Ascending aorta (tissue), 2 donors: ENCODE measurements around the gene POLK. TPM values are rescaled to one million over a fixed set of nuclear protein-coding genes. Genes with fewer than 3 reads are reported as not detected.

ENCODE experiments used
- DNase-seq, 2 donors: peaks; one replicate each; pipeline ENCODE4 v3.0.0-alpha.2; 2019; ENCODE audit warnings: low spot score in 2 of 2
- H3K27ac ChIP-seq, 2 donors: fragments of 200-600 bp; sonication (generic); one replicate each; pipeline ENCODE4 v1.5.1; 2016 to 2017; ENCODE audit warnings: mild to moderate bottlenecking in 1 of 2
- H3K27me3 ChIP-seq: fragments of 200-600 bp; sonication (generic); one replicate; pipeline ENCODE4 v1.5.1; 2017
- H3K36me3 ChIP-seq, 2 donors: fragments of 200-600 bp; sonication (generic); one replicate each; pipeline ENCODE4 v1.5.1; 2016
- H3K4me1 ChIP-seq, 2 donors: fragments of 200-600 bp; sonication (generic); one replicate each; pipeline ENCODE4 v1.5.1; 2016 to 2017; ENCODE audit warnings: mild to moderate bottlenecking in 1 of 2
- H3K4me3 ChIP-seq, 2 donors: fragments of 200-600 bp; sonication (generic); one replicate each; pipeline ENCODE4 v1.5.1; 2016 to 2017; ENCODE audit warnings: mild to moderate bottlenecking in 1 of 2
- H3K9me3 ChIP-seq, 2 donors: fragments of 200-600 bp; sonication (generic); one replicate each; pipeline ENCODE4 v1.5.1; 2016
- CTCF ChIP-seq, 3 experiments: fragments of 200-600 bp in 2 of 3; fragments of 450-650 bp in 1 of 3; sonication (generic) in 2 of 3; IDR thresholded peaks; one replicate each; pipeline ENCODE4 v1.5.1; 2016 to 2019; ENCODE audit warnings: antibody characterized with exemption in 3 of 3, mild to moderate bottlenecking in 1 of 3, moderate library complexity in 1 of 3
- intact Hi-C: fragments of 100-400 bp; cut with DNase I; formaldehyde crosslinking; loops from one replicate; pipeline ENCODE4 v1.15.1; 2023
- total RNA-seq: library from RNA; depleted of rRNA; stranded (reverse); fragments of >200 nt; gene quantifications from one replicate; pipeline ENCODE4 v1.1.0, GENCODE V29; 2016

POLK gene
- total RNA-seq, 1 donor from 2014 or later, result 19.4 TPM

DNA sequence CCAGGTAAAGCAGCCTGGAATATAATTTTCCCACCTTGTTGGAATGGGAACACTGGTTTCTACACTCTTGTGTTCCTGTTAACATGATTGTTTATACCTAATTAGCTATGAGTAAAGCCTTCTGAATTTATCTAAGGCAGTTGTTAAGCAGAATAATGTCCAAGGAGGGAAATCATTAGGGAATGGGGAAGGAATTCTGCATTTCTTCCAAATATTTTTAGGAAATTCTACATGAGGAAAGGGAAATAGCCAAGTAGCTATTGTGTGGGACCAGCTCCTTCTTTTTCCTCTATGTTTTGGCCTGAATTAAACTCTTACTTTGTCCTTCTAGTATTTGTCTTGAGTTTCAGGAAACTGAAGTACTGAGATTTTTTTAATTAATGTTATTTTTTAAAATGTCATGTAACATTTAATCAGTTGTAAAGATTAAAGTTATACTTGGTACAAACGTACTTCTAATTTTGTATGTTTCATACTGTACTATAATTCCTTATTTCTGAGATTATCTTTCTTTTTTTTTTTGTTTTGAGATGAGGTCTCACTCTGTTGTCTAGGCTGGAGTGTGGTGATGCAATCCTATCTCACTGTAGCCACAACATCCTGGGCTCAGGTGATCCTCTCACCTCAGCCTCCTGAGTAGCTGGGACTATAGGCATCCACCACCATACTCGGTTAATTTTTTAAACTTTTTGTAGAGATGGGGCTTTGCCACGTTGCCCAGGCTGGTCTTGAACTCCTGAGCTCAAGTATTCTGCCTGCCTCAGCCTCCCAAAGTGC, 128.0 kb downstream of the POLK start:
- TF ChIP-seq CTCF (IDR thresholded peaks at IDR 0.05), result no peak
- DNase-seq, result no peak
- Histone ChIP-seq H3K9me3 (no peaks in the 10 kb centered on the region), H3K27ac (no peak overlapping the region), H3K4me1 (no peaks in the 10 kb centered on the region), H3K36me3 (no peaks in the 10 kb centered on the region), H3K27me3 (no peaks in the 10 kb centered on the region), H3K4me3 (no peak overlapping the region)
- intact Hi-C loops, result no loop called here

DNA sequence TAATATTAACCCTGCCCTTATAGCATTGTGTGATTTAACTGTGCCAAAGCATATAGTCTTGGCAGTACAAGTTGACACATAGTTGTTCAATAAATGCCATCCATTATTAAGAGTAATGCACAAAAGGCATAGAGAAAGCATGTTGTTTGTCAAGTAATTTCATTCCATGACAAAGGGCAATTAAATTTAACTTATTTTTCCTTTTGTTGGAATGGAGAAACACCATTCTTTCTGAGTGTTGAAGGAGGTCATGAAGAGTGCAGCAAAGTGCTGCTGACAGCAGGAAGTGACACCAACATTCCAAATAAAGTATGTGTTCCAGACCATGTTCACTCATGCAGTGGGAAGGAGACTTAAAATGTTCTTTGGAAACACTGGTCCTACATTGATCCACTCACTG, 128.7 kb downstream of the POLK start:
- no peak for DNase-seq
- Histone ChIP-seq H3K4me1 (no peaks in the 10 kb centered on the region), H3K9me3 (no peaks in the 10 kb centered on the region), H3K27ac (no peak overlapping the region), H3K36me3 (no peaks in the 10 kb centered on the region), H3K27me3 (no peaks in the 10 kb centered on the region), H3K4me3 (no peak overlapping the region)
- intact Hi-C loops, result no loop called here
- no peak for TF ChIP-seq CTCF (IDR thresholded peaks at IDR 0.05)

DNA sequence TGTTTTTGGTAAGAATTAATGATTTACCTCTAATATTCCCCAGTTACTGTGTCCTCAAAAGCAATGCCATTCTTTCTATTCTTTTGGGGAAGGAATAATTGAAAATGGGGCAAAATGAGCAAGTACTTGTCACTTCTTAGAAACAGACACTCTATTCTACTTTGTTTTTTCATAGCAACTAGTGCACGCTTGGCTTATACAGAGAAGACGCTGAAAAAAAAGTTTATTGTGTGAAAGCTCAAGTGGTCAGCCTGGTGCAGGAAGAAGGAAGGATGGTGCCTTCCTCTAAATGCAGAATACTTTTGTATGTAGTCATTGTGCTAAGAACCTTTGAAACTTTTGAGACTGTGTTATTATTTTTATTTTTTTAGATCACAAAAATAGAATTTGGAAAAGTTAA, 129.1 kb downstream of the POLK start:
- Histone ChIP-seq H3K4me1 (no peaks in the 10 kb centered on the region), H3K9me3 (no peaks in the 10 kb centered on the region), H3K27me3 (no peaks in the 10 kb centered on the region), H3K4me3 (no peak overlapping the region), H3K27ac (no peak overlapping the region), H3K36me3 (no peaks in the 10 kb centered on the region)
- DNase-seq, result no peak
- TF ChIP-seq CTCF (IDR thresholded peaks at IDR 0.05), result no peak
- intact Hi-C loops, result no loop called here

- no peak for TF ChIP-seq CTCF (IDR thresholded peaks at IDR 0.05)
- Histone ChIP-seq H3K9me3 (no peaks in the 10 kb centered on the region), H3K27me3 (no peaks in the 10 kb centered on the region), H3K27ac (no peak overlapping the region), H3K4me3 (no peak overlapping the region), H3K4me1 (no peaks in the 10 kb centered on the region), H3K36me3 (no peaks in the 10 kb centered on the region)
- no peak for DNase-seq
- intact Hi-C loops, result no loop called here
Observed at GRCh38 chr5:75648712-75649111, 137.0 kb downstream of the POLK start.

Other genes starting within 250 kb of the POLK start
- gene HMGCR, start 174.7 kb upstream of the POLK start, total RNA-seq, result 4.9 TPM
- gene CERT1, start 262 bp upstream of the POLK start, total RNA-seq, result 29.8 TPM
- not detected for gene ANKDD1B, start 99.6 kb downstream of the POLK start, total RNA-seq
- 5.3 TPM for gene POC5, start 205.5 kb downstream of the POLK start, total RNA-seq